Gastroesophageal sphincter (tissue), 3 donors: Measurements from ENCODE around the gene ATP2C1.

Experiments
- CTCF ChIP-seq, 4 experiments: fragments of 200-600 bp in 2 of 4; fragments of 450-650 bp in 2 of 4; sonication (generic) in 1 of 4; IDR thresholded peaks; one replicate each; pipeline ENCODE4 v1.5.1; 2017 to 2019; ENCODE audit warnings: antibody characterized with exemption in 4 of 4, mild to moderate bottlenecking in 2 of 4, moderate library complexity in 2 of 4
- EP300 ChIP-seq: sonication (generic); formaldehyde crosslinking; IDR thresholded peaks from one replicate; pipeline ENCODE4 v1.6.1; 2017; ENCODE audit warnings: antibody characterized with exemption, mild to moderate bottlenecking

DNA sequence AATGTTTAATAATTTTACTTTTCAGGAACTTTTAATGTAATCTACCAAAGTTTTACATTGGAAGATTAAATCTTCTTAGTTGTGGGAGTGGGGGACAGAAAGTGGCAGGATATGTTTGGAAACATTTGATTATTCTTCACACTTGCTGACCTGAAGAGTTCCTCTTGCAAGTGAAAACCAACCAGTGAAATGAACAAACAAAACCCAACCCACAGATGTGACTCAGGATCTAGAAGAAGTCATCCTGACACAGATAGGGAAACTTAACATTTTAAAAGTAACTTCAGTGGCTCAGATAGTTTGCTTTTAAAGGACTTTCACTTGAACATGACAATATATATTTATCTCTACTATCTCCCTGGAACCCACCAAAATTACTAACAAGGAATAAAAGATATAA lies 77.3 kb downstream of the ATP2C1 start:
- TF ChIP-seq CTCF (IDR thresholded peaks at IDR 0.05) (no peak), EP300 (no peak)
